ENCODE results near the gene CDC123.

DNA sequence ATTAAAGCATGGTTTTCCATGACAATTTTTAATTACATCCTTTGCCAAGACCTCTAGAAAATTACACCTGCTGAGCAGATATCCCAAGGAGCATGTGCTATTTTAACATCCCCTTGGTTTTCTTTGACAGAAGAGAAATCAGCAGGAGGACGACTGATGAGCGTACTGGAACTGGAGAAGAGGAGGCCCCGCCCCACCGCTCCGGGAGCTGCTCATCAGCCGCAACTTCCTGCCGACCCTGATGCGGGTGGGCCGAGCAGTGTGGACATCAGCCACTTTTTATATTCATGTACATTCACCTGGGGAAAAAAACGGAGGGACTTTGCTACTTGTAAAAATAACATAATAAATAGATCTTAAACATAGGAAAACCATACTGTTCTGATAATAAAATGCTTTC is 54.2 kb downstream of the CDC123 start:
- TF ChIP-seq, protein P1, sequence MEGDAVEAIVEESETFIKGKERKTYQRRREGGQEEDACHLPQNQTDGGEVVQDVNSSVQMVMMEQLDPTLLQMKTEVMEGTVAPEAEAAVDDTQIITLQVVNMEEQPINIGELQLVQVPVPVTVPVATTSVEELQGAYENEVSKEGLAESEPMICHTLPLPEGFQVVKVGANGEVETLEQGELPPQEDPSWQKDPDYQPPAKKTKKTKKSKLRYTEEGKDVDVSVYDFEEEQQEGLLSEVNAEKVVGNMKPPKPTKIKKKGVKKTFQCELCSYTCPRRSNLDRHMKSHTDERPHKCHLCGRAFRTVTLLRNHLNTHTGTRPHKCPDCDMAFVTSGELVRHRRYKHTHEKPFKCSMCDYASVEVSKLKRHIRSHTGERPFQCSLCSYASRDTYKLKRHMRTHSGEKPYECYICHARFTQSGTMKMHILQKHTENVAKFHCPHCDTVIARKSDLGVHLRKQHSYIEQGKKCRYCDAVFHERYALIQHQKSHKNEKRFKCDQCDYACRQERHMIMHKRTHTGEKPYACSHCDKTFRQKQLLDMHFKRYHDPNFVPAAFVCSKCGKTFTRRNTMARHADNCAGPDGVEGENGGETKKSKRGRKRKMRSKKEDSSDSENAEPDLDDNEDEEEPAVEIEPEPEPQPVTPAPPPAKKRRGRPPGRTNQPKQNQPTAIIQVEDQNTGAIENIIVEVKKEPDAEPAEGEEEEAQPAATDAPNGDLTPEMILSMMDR (IDR thresholded peaks at IDR 0.05; ENCODE audit: low read depth, low read length, missing input control): no peak
- TF ChIP-seq EGR1 (IDR thresholded peaks at IDR 0.05; ENCODE audit: low read depth in 2 of 2) (no peak), HNF4G (IDR thresholded peaks at IDR 0.05) (no peak), YY1 (IDR thresholded peaks at IDR 0.05) (no peak), REST (IDR thresholded peaks at IDR 0.05) (no peak), NR2F2 (IDR thresholded peaks at IDR 0.05) (no peak), MAX (IDR thresholded peaks at IDR 0.05) (no peak)
